PC-3 (cell line): Measurements from ENCODE around the gene RAB14.

Experiments used
- EZH2 ChIP-seq: fragments of 300-600 bp; sonication (generic); IDR thresholded peaks from one replicate; pipeline ENCODE4 v1.6.1; 2017; ENCODE audit warnings: antibody characterized with exemption, mild to moderate bottlenecking, low read length; ENCODE audit not compliant: unreplicated experiment
- TF ChIP-seq, protein P1 (sequence below): fragments of 300-600 bp; sonication (generic); conservative IDR thresholded peaks from 2 replicates; pipeline ENCODE4 v1.5.1; 2017; ENCODE audit warnings: antibody characterized with exemption, low read depth, mild to moderate bottlenecking, low read length

DNA sequence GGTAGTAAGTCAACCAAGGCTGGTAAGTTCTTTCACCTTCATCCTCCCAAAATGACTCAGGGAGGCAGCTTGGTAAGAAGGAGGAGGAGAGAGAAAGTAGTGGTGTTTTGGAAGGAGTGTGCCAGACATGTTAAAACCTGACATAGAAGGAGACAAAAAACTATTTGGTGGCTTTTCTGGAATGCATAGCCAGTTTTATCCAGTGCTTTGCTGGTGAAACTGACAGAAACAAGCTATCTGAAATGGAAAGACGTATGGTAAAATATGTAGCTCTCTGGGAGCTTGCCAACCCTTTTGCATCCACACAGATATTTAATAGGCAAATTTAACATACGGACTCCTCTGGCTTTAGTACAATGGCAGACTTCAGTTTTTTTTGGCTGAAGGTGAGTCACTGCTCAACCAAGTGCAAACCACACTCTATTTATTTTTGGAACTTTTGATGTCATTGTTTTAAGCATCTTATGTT is 45.4 kb downstream of the RAB14 start:
- TF ChIP-seq, protein P1, sequence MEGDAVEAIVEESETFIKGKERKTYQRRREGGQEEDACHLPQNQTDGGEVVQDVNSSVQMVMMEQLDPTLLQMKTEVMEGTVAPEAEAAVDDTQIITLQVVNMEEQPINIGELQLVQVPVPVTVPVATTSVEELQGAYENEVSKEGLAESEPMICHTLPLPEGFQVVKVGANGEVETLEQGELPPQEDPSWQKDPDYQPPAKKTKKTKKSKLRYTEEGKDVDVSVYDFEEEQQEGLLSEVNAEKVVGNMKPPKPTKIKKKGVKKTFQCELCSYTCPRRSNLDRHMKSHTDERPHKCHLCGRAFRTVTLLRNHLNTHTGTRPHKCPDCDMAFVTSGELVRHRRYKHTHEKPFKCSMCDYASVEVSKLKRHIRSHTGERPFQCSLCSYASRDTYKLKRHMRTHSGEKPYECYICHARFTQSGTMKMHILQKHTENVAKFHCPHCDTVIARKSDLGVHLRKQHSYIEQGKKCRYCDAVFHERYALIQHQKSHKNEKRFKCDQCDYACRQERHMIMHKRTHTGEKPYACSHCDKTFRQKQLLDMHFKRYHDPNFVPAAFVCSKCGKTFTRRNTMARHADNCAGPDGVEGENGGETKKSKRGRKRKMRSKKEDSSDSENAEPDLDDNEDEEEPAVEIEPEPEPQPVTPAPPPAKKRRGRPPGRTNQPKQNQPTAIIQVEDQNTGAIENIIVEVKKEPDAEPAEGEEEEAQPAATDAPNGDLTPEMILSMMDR = no peak
- no peak for TF ChIP-seq EZH2
